K562 (cell line): Measurements from ENCODE around the gene NRF1. TPM values are rescaled to one million over a fixed set of nuclear protein-coding genes. Genes with fewer than 3 reads are reported as not detected.

Experiments
- ATAC-seq: fragments of 200-7000 bp; cut with Tn5 transposase; 3 replicates; pipeline ENCODE4 v1.9.1; 2020; ENCODE audit warnings: moderate library complexity
- BruUV-seq: library from RNA; stranded (reverse); fragments of 400-500 nt; replicated peaks from 2 replicates; lab custom pipeline; 2021; lab: Mats Ljungman, UMichigan
- CTCF ChIA-PET: fragments of 300-600 bp; formaldehyde crosslinking; extraction: SDS; loops from one replicate; lab custom pipeline; 2021; ENCODE audit warnings: low intra/inter-chr PET ratio; lab: Yijun Ruan, JAX
- POLR2A ChIA-PET: fragments of 300-600, 350-650 bp; sonication (Branson Sonifier 250); formaldehyde crosslinking; extraction: SDS; loops from one replicate; lab custom pipeline; 2021; ENCODE audit warnings: antibody characterized with exemption, inconsistent platforms; lab: Yijun Ruan, JAX
- DNase-seq, 4 experiments: peaks; one replicate each; pipeline versions ENCODE4 v3.0.0 to v3.0.0-alpha.2; 2011 to 2018; ENCODE audit warnings: low spot score in 3 of 4, mixed read lengths in 3 of 4; ENCODE audit errors: extremely low read depth in 1 of 4
- FAIRE-seq: peaks from 2 replicates; lab custom pipeline; 2011; peaks lifted over from hg19 to GRCh38; lab: Jason Lieb, UNC
- H2AFZ ChIP-seq: 2 replicates; pipeline ENCODE4 v1.6.0; 2011; ENCODE audit warnings: low read depth, low read length, control low read depth, inconsistent platforms
- H3K27ac ChIP-seq: fragments of 200-600 bp; 3 replicates; pipeline ENCODE4 v1.8.0; 2011; ENCODE audit warnings: low read depth, mild to moderate bottlenecking, control low read depth, inconsistent platforms, low read length, moderate library complexity, mixed read lengths; ENCODE audit errors: extremely low read depth
- H3K27me3 ChIP-seq, 2 experiments: fragments of 300-600 bp in 1 of 2; 2 replicates in 1 of 2; 3 replicates in 1 of 2; pipeline versions ENCODE4 v1.6.0 to v1.8.0; 2011; ENCODE audit warnings: inconsistent platforms in 2 of 2, low read length in 2 of 2, mild to moderate bottlenecking in 1 of 2, mixed read lengths in 1 of 2, moderate library complexity in 1 of 2; ENCODE audit not compliant: control insufficient read depth in 2 of 2, insufficient read depth in 2 of 2
- H3K36me3 ChIP-seq: fragments of 300-600 bp; 3 replicates; pipeline ENCODE4 v1.8.0; 2011; ENCODE audit warnings: mild to moderate bottlenecking, low read length, inconsistent platforms; ENCODE audit not compliant: control insufficient read depth, insufficient read depth
- H3K4me1 ChIP-seq, 2 experiments: fragments of 200-600 bp in 1 of 2; replicated peaks in 1 of 2; 2 replicates in 1 of 2; 3 replicates in 1 of 2; pipeline versions ENCODE4 v1.5.1 to v1.8.0; 2011; ENCODE audit warnings: inconsistent platforms in 2 of 2, low read length in 2 of 2, mild to moderate bottlenecking in 1 of 2, mixed read lengths in 1 of 2, moderate library complexity in 1 of 2; ENCODE audit not compliant: control insufficient read depth in 2 of 2, insufficient read depth in 2 of 2
- H3K4me2 ChIP-seq: 2 replicates; pipeline ENCODE4 v1.6.1; 2011; ENCODE audit warnings: low read length, control low read depth, inconsistent platforms, mixed read lengths; ENCODE audit not compliant: insufficient read depth
- H3K4me3 ChIP-seq: fragments of 200-600 bp; sonication (generic), shearing (Covaris generic); 2 replicates; pipeline ENCODE4 v1.5.1; 2016; ENCODE audit warnings: control low read depth, inconsistent platforms
- H3K79me2 ChIP-seq: fragments of 200-600 bp; 3 replicates; pipeline ENCODE4 v1.8.0; 2011; ENCODE audit warnings: low read length, inconsistent platforms; ENCODE audit not compliant: control insufficient read depth, insufficient read depth
- H3K9ac ChIP-seq, 2 experiments: 2 replicates each; pipeline versions ENCODE4 v1.6.0 to v1.6.1; 2011; ENCODE audit warnings: low read depth in 2 of 2, low read length in 2 of 2, control low read depth in 1 of 2, inconsistent platforms in 1 of 2, mild to moderate bottlenecking in 1 of 2, mixed read lengths in 1 of 2; ENCODE audit not compliant: insufficient read depth in 1 of 2
- H3K9me1 ChIP-seq: one replicate; pipeline ENCODE4 v1.6.0; 2011; ENCODE audit warnings: inconsistent platforms, mild to moderate bottlenecking, low read length, moderate library complexity; ENCODE audit not compliant: control insufficient read depth, insufficient read depth
- H3K9me3 ChIP-seq: replicated peaks from 2 replicates; pipeline ENCODE4 v1.5.1; 2011; ENCODE audit warnings: low read depth, low read length, inconsistent platforms; ENCODE audit not compliant: control insufficient read depth, insufficient read depth
- H4K20me1 ChIP-seq: replicated peaks from 2 replicates; pipeline ENCODE4 v1.6.1; 2011; ENCODE audit warnings: low read length, inconsistent platforms, mixed read lengths; ENCODE audit not compliant: control insufficient read depth, insufficient read depth
- BACH1 ChIP-seq: fragments of 200-800 bp; sonication (Bioruptor generic); IDR thresholded peaks from 2 replicates; pipeline ENCODE4 v1.6.1; 2016; ENCODE audit warnings: missing genetic modification characterization, missing compliant biosample characterization
- CXXC5 ChIP-seq: fragments of 250-450 bp; sonication (Bioruptor Pico); IDR thresholded peaks from 2 replicates; pipeline ENCODE4 v1.8.0; 2022; ENCODE audit warnings: inconsistent platforms, mild to moderate bottlenecking, moderate library complexity
- TAL1 ChIP-seq: fragments of 450-650 bp; IDR thresholded peaks from 2 replicates; pipeline ENCODE4 v1.6.1; 2016; ENCODE audit warnings: mild to moderate bottlenecking
- ZFX ChIP-seq: sonication (generic); formaldehyde crosslinking; IDR thresholded peaks from 2 replicates; pipeline ENCODE4 v1.8.0; 2022; ENCODE audit warnings: mild to moderate bottlenecking, missing genetic modification reagents, moderate library complexity
- WGBS: fragments of 100-300 bp; shearing (Covaris generic); methylation state at CpG from one replicate; pipeline ENCODE4 v1.1.6; 2016; ENCODE audit warnings: low coverage, mixed read lengths; ENCODE audit not compliant: insufficient coverage; ENCODE audit errors: missing lambda C conversion rate; 5-methylcytosine and 5-hydroxymethylcytosine counted together
- in situ Hi-C: fragments of 300-500 bp; cut with MboI; formaldehyde crosslinking; loops from 4 replicates; pipeline ENCODE4 v1.15.0; 2018; ENCODE audit warnings: inconsistent platforms, mixed read lengths
- intact Hi-C: fragments of 100-400 bp; cut with micrococcal nuclease; formaldehyde crosslinking; loops from 2 replicates; pipeline ENCODE4 v1.14.2; 2022
- polyA plus RNA-seq, 8 experiments: library from polyadenylated mRNA; depleted of rRNA in 4 of 8; stranded (reverse) in 5 of 8; unstranded in 3 of 8; fragments of >200 nt; fragmentation: Nextera tagmentation in 2 of 8; fragmentation: Illumina TruSeq in 1 of 8; extraction: Ambion mirVana in 2 of 8; extraction: Trizol in 1 of 8; gene quantifications; 2 replicates each; pipeline versions ENCODE4 v1.2.1 to v1.2.3, GENCODE V29; 2011 to 2014; ENCODE audit warnings: inconsistent platforms in 1 of 8, missing spikeins in 1 of 8
- total RNA-seq, 7 experiments: library from RNA; depleted of rRNA in 6 of 7; stranded (reverse); fragments of >200 nt in 6 of 7; fragmentation: Illumina TruSeq in 2 of 7; extraction: Trizol in 2 of 7; gene quantifications; 2 replicates each; pipeline versions ENCODE4 v1.2.1 to v1.2.3, GENCODE V29; 2011 to 2021; ENCODE audit warnings: low replicate concordance in 1 of 7
- TF ChIP-seq, protein P1 (sequence below): fragments of 200-800 bp; sonication (Bioruptor generic); IDR thresholded peaks from 2 replicates; pipeline ENCODE4 v1.6.1; 2017; ENCODE audit warnings: missing genetic modification characterization, missing compliant biosample characterization
- TF ChIP-seq, protein P2 (sequence below): sonication (generic); formaldehyde crosslinking; IDR thresholded peaks from 2 replicates; pipeline ENCODE4 v1.4.0; 2020; ENCODE audit warnings: mild to moderate bottlenecking, missing genetic modification reagents

The NRF1 gene
- total and polyA plus RNA-seq, 9 of the 15 experiments (the other 6 are each of a cell fraction or from before 2014, with no cell fraction given): 8.6 to 28.8 (median 20.3) TPM

DNA sequence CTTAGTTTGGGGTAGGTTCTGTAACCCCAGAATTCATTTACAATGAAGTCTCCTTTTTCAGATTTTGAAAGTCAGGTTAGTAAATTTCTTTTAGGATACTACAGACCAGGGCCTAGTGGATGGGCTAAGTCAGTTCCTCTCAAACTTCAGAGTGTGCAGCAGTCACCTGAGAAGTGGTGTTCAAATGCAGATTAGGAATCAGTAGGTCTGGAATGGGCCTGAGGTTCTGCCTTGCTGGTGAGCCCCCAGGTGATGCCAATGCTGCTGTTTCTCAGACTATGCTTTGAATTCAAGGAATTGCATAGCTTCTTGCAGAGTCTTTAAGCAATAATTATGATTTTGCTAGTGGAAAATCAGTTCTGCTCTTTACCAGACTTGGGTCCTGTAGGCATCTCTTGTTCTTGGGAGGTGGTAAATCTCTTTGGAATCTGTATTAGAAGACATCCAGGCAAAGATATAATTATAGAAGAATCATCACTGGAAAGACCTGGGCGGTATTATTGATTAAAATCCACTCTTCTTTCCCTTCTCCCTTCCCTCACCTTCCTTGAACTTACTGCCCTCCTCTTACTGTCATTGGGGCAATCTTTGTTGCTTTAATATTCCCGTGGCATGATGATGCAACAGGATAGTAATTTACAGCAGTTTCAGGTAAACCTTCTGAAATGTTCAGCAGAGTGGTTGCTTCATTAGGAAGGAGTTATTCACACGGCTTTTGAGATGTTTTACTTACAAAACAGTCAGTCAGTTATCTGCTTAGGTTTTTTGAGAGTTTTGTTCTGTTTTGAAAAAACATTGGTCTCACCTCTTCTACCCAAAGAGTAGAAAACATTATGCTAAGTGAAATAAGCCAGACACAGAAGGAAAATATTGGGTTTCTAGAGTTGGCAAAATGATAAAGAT, 87.2 kb downstream of the NRF1 start (continued):
- TF ChIP-seq, protein P1, sequence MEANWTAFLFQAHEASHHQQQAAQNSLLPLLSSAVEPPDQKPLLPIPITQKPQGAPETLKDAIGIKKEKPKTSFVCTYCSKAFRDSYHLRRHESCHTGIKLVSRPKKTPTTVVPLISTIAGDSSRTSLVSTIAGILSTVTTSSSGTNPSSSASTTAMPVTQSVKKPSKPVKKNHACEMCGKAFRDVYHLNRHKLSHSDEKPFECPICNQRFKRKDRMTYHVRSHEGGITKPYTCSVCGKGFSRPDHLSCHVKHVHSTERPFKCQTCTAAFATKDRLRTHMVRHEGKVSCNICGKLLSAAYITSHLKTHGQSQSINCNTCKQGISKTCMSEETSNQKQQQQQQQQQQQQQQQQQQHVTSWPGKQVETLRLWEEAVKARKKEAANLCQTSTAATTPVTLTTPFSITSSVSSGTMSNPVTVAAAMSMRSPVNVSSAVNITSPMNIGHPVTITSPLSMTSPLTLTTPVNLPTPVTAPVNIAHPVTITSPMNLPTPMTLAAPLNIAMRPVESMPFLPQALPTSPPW: no peak
- TF ChIP-seq, protein P2, sequence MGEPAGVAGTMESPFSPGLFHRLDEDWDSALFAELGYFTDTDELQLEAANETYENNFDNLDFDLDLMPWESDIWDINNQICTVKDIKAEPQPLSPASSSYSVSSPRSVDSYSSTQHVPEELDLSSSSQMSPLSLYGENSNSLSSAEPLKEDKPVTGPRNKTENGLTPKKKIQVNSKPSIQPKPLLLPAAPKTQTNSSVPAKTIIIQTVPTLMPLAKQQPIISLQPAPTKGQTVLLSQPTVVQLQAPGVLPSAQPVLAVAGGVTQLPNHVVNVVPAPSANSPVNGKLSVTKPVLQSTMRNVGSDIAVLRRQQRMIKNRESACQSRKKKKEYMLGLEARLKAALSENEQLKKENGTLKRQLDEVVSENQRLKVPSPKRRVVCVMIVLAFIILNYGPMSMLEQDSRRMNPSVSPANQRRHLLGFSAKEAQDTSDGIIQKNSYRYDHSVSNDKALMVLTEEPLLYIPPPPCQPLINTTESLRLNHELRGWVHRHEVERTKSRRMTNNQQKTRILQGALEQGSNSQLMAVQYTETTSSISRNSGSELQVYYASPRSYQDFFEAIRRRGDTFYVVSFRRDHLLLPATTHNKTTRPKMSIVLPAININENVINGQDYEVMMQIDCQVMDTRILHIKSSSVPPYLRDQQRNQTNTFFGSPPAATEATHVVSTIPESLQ (CRISPR knock-in tag): no peak
- no peak for TF ChIP-seq ZFX (CRISPR knock-in tag)

DNA sequence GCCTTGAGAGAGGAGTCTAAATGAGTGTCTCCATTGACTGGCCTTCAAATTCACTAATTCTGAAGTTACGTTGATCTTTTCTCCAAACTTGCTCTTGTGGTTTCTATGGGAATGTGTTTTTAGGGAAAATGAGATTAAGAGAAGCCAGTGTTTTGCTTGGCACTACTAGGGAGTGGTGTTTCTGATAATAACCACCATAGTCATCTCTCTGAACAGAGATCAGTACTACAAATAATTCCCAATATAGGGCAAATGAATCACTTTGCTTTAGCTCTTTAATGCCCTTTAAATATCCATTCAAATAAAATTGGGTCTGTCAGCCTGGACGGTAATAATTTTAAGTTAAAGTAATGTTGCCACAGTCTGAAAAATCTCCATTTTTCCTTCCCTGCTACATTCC, 90.8 kb downstream of the NRF1 start:
- POLR2A ChIA-PET: interaction anchor here (1.2 kb wide), 1 partner anchor 9 kb away, joined by 4 read pairs; no protein-coding TSS in a partner anchor
- in situ Hi-C loops: no loop called here
- CTCF ChIA-PET: no interaction called here
- Histone ChIP-seq H3K9ac (no peak overlapping the region), H3K27me3 (no peaks in the 10 kb centered on the region), H3K36me3 (peaks cover 4% of the 10 kb centered on the region; the same call in 1 of the 3 replicates), H3K79me2 (no peaks in the 10 kb centered on the region), H3K27ac (no peak overlapping the region), H3K4me2 (no peak overlapping the region), H3K4me1 (peaks cover 0 to 25% of the 10 kb centered on the region in 2 experiments; a peak in 4 of 5 replicates), H3K9me1 (no peaks in the 10 kb centered on the region), H4K20me1 (no peaks in the 10 kb centered on the region), H3K9me3 (no peaks in the 10 kb centered on the region), H2AFZ (no peak overlapping the region), H3K4me3 (no peak overlapping the region)
- intact Hi-C loops: no loop called here
- DNase-seq (peak in 1 of 4 experiments; percentile 19), FAIRE-seq (no peak), ATAC-seq (peak; percentile 16; the same call in 2 of the 3 replicates)
- 0 out of 2 replicates have a peak, but pooled peaks have one; percentile 23 for TF ChIP-seq CXXC5 (CRISPR knock-in tag)
- TF ChIP-seq TAL1: 0 out of 2 replicates have a peak, but pooled peaks have one; percentile 17
- no peak for TF ChIP-seq BACH1 (tag)
- WGBS: 30% methylated on average over 2 of the region's 2 CpGs
- no TSS peak for BruUV-seq
